ENCODE measurements around the gene SPOCK2.

SPOCK2 gene

GRCh38 chr10:72072046-72072445 is 16.3 kb downstream of the SPOCK2 start:
- no peak for DNase-seq

- no peak for DNase-seq
These were observed 18.4 kb downstream of the SPOCK2 start for GRCh38 chr10:72069751-72070526.

- no peak for DNase-seq
These were observed 19.4 kb downstream of the SPOCK2 start for GRCh38 chr10:72068901-72069446.

GRCh38 chr10:72068126-72068765 is 20.1 kb downstream of the SPOCK2 start:
- DNase-seq = no peak

- no peak for DNase-seq
These were observed 20.8 kb downstream of the SPOCK2 start for GRCh38 chr10:72067463-72068125.

GRCh38 chr10:72066318-72067284 is 21.8 kb downstream of the SPOCK2 start:
- no peak for DNase-seq

- no peak for DNase-seq
These were observed 22.8 kb downstream of the SPOCK2 start for GRCh38 chr10:72065439-72066025.

GRCh38 chr10:72063703-72064391 is 24.5 kb downstream of the SPOCK2 start:
- no peak for DNase-seq

- DNase-seq = no peak
These were observed 25.3 kb downstream of the SPOCK2 start for GRCh38 chr10:72062832-72063702.

- DNase-seq = peak; percentile 41
These were observed 26.0 kb downstream of the SPOCK2 start for GRCh38 chr10:72062382-72062781.

- DNase-seq = no peak
These were observed 26.4 kb downstream of the SPOCK2 start for GRCh38 chr10:72061930-72062329.

GRCh38 chr10:72061491-72061890 is 26.9 kb downstream of the SPOCK2 start:
- no peak for DNase-seq

GRCh38 chr10:72059843-72060822 is 28.2 kb downstream of the SPOCK2 start:
- no peak for DNase-seq

GRCh38 chr10:72058989-72059842 is 29.1 kb downstream of the SPOCK2 start:
- no peak for DNase-seq

- no peak for DNase-seq
These were observed 29.9 kb downstream of the SPOCK2 start for GRCh38 chr10:72058347-72058898.

- DNase-seq = no peak
These were observed 31.2 kb downstream of the SPOCK2 start for GRCh38 chr10:72056932-72057751.

GRCh38 chr10:72056113-72056512 is 32.2 kb downstream of the SPOCK2 start:
- no peak for DNase-seq

Data from fibroblast of skin of abdomen (primary cell).